Right lobe of liver (tissue), 4 donors: ENCODE measurements around the gene ZNF768.
"Not testable (repeated sequence)": the region's sequence is repeated elsewhere in the genome, so short reads cannot be mapped to it uniquely, and the experiment has no call there.

Source experiments
- POLR2A ChIP-seq: fragments of 450-650 bp; IDR thresholded peaks from one replicate; pipeline ENCODE4 v1.6.1; 2017; ENCODE audit warnings: antibody characterized with exemption, mild to moderate bottlenecking
- TF ChIP-seq, protein P1 (sequence below), 4 donors: fragments of 200-600 bp in 3 of 4; fragments of 450-650 bp in 1 of 4; IDR thresholded peaks; one replicate each; pipeline versions ENCODE4 v1.5.1 to v1.8.0; 2016 to 2022; ENCODE audit warnings: antibody characterized with exemption in 4 of 4, mild to moderate bottlenecking in 2 of 4
- donor health status: DM: no; HTN: no; CAD: no.
- donor health status: DM: no; HTN: no; CAD: no.
- donor health status: DM: no; HTN: yes; CAD: no.

DNA sequence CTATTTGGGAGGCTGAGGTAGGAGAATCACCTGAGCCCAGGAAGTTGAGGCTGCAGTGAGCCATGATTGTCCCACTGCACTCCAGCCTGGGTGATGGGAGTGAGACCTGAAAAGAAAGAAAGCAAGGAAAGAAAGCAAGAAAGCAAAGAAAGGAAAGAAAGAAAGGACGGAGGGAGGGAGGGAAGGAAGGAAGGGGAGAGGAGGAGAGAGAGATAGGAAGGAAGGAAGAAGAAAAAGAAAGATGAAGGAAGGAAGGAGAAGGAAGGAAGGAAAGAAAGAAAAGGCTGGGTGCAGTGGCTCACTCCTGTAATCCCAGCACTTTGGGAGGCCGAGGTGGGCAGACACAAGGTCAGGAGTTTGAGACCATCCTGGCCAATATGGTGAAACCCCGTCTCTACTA, 48.6 kb downstream of the ZNF768 start:
- TF ChIP-seq, protein P1, sequence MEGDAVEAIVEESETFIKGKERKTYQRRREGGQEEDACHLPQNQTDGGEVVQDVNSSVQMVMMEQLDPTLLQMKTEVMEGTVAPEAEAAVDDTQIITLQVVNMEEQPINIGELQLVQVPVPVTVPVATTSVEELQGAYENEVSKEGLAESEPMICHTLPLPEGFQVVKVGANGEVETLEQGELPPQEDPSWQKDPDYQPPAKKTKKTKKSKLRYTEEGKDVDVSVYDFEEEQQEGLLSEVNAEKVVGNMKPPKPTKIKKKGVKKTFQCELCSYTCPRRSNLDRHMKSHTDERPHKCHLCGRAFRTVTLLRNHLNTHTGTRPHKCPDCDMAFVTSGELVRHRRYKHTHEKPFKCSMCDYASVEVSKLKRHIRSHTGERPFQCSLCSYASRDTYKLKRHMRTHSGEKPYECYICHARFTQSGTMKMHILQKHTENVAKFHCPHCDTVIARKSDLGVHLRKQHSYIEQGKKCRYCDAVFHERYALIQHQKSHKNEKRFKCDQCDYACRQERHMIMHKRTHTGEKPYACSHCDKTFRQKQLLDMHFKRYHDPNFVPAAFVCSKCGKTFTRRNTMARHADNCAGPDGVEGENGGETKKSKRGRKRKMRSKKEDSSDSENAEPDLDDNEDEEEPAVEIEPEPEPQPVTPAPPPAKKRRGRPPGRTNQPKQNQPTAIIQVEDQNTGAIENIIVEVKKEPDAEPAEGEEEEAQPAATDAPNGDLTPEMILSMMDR (IDR thresholded peaks at IDR 0.05) = not testable (repeated sequence)
- TF ChIP-seq POLR2A = not testable (repeated sequence)
